Thymus (tissue), 11 donors: ENCODE measurements around the gene MFNG. TPM values are rescaled to one million over a fixed set of nuclear protein-coding genes. Genes with fewer than 3 reads are reported as not detected.

Source experiments
- DNase-seq, 9 donors: peaks; one replicate each; pipeline ENCODE4 v3.0.0-alpha.2; 2013; ENCODE audit warnings: low spot score in 9 of 9, low read depth in 6 of 9, missing footprints in 1 of 9
- H3K27ac ChIP-seq, 2 donors: one replicate each; pipeline ENCODE4 v1.5.1; 2013; ENCODE audit warnings: control low read depth in 1 of 2, low read depth in 1 of 2, low read length in 1 of 2, mild to moderate bottlenecking in 1 of 2, moderate library complexity in 1 of 2
- H3K27me3 ChIP-seq, 2 donors: one replicate each; pipeline ENCODE4 v1.5.1; 2013; ENCODE audit warnings: low read length in 1 of 2; ENCODE audit not compliant: control insufficient read depth in 2 of 2, insufficient read depth in 1 of 2
- H3K36me3 ChIP-seq, 2 donors: one replicate each; pipeline ENCODE4 v1.5.1; 2013; ENCODE audit warnings: low read length in 1 of 2, mild to moderate bottlenecking in 1 of 2, moderate library complexity in 1 of 2; ENCODE audit not compliant: control insufficient read depth in 2 of 2, insufficient read depth in 2 of 2
- H3K4me1 ChIP-seq, 2 donors: one replicate each; pipeline ENCODE4 v1.5.1; 2013; ENCODE audit warnings: low read length in 2 of 2; ENCODE audit not compliant: control insufficient read depth in 2 of 2, insufficient read depth in 2 of 2
- H3K4me3 ChIP-seq, 2 donors: one replicate each; pipeline ENCODE4 v1.5.1; 2013; ENCODE audit warnings: low read length in 2 of 2, control low read depth in 1 of 2, mild to moderate bottlenecking in 1 of 2
- H3K9me3 ChIP-seq, 2 donors: one replicate each; pipeline ENCODE4 v1.5.1; 2013; ENCODE audit warnings: low read length in 1 of 2, mild to moderate bottlenecking in 1 of 2; ENCODE audit not compliant: control insufficient read depth in 2 of 2, insufficient read depth in 1 of 2
- WGBS: extraction: QIAGEN DNeasy Blood & Tissue Kit; methylation state at CpG from one replicate; pipeline ENCODE4 v1.1.7; 2013; 5-methylcytosine and 5-hydroxymethylcytosine counted together
- polyA plus RNA-seq: library from polyadenylated mRNA; stranded (reverse); fragments of 200-250 nt; gene quantifications from one replicate; pipeline ENCODE4 v1.2.3, GENCODE V29; 2013
- total RNA-seq: library from RNA; stranded (reverse); fragments of 120-200 nt; gene quantifications from one replicate; pipeline ENCODE4 v1.2.4, GENCODE V29; 2013
- donor health status: healthy.

MFNG gene
- total and polyA plus RNA-seq, 2 donors: 27.7 to 56.4 TPM

DNA sequence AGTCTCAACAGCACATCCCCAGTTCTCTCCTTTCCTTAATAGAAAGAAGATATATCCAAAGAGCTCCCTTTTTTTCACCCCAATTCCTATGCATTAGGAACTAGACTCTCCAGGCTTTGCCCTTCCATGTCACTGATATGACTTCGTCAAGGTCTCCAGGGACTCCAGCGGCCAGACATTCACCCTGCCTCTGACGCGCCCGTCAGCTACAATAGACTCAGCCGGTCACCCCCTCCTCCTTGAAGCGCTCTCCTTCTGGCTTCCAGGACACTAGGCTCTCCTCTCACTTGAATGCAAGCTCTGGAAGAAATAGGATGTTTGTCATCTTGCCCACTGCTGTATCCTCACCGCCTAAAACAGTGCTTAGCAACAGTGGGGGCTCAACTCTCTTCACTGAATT is 44.0 kb downstream of the MFNG start:
- H3K4me1 ChIP-seq: no peaks in the 10 kb centered on the region
- DNase-seq: no peak
- no peak overlapping the region for H3K4me3 ChIP-seq
- 90% methylated on average over 8 of the region's 8 CpGs for WGBS
- H3K27ac ChIP-seq: no peak overlapping the region
- H3K27me3 ChIP-seq: peaks cover 0 to 18% of the 10 kb centered on the region in 2 donors
- H3K36me3 ChIP-seq: no peaks in the 10 kb centered on the region
- H3K9me3 ChIP-seq: peaks cover 0 to 6% of the 10 kb centered on the region in 2 donors

- 96% methylated on average over 4 of the region's 4 CpGs for WGBS
- no peak for DNase-seq
- no peaks in the 10 kb centered on the region for H3K36me3 ChIP-seq
- H3K9me3 ChIP-seq: peaks cover 0 to 6% of the 10 kb centered on the region in 2 donors
- no peak overlapping the region for H3K27ac ChIP-seq
- H3K4me3 ChIP-seq: no peak overlapping the region
- H3K27me3 ChIP-seq: peaks cover 0 to 16% of the 10 kb centered on the region in 2 donors
- no peaks in the 10 kb centered on the region for H3K4me1 ChIP-seq
Observed at GRCh38 chr22:37440875-37441274, 45.3 kb downstream of the MFNG start.

DNA sequence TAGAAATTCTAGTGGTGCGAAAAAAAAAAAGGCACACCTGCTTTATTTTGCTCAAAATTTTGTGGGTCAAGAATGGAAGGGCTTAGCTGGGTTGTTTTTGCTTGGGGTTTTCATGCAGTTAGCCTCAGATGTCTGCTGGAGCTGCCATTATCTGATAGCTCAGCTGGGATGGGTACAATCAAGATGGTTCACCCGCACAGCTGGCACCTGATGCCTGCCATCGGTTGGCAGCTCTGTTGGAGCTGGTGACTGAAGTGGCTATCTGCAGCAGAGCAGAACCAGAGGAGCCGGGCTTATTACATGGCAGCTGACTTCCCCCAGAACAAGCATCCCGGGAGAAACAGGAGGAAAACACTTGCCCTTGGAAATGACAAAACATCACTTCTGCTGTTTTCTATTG is 46.8 kb downstream of the MFNG start:
- Histone ChIP-seq H3K4me1 (no peaks in the 10 kb centered on the region), H3K36me3 (no peaks in the 10 kb centered on the region), H3K27me3 (peaks cover 0 to 23% of the 10 kb centered on the region in 2 donors), H3K9me3 (peaks cover 0 to 6% of the 10 kb centered on the region in 2 donors), H3K4me3 (no peak overlapping the region), H3K27ac (no peak overlapping the region)
- 83% methylated on average over 5 of the region's 5 CpGs for WGBS
- DNase-seq: no peak

GRCh38 chr22:37435970-37436603 is 50.1 kb downstream of the MFNG start:
- Histone ChIP-seq H3K27me3 (peaks cover 0 to 43% of the 10 kb centered on the region in 2 donors), H3K27ac (no peak overlapping the region), H3K9me3 (peaks cover 0 to 9% of the 10 kb centered on the region in 2 donors), H3K36me3 (no peaks in the 10 kb centered on the region), H3K4me1 (peaks cover 0 to 6% of the 10 kb centered on the region in 2 donors), H3K4me3 (no peak overlapping the region)
- WGBS: 88% methylated on average over 5 of the region's 5 CpGs
- no peak for DNase-seq

GRCh38 chr22:37433786-37434185 is 52.4 kb downstream of the MFNG start:
- Histone ChIP-seq H3K4me3 (no peak overlapping the region), H3K36me3 (no peaks in the 10 kb centered on the region), H3K9me3 (peaks cover 0 to 5% of the 10 kb centered on the region in 2 donors), H3K4me1 (peaks cover 0 to 6% of the 10 kb centered on the region in 2 donors), H3K27me3 (peaks cover 1 to 54% of the 10 kb centered on the region in 2 donors), H3K27ac (no peak overlapping the region)
- no peak for DNase-seq
- WGBS: 92% methylated on average over 11 of the region's 11 CpGs

DNA sequence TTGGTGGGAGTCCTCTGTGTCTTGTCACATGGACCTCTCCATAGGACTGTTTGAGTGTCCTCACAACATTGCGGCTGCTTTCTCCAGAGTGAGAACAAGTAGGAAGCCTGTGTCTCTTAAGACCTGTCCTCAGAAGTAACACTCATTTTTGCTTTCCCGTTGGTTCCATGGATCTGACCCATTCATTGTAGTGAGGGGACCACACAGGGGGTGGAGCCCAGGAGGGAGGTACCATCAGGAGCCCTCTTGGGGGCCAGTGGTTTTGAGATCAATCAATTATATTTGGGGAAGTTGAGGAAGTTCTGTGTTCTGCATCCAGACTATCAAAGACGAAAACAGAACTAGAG is 53.5 kb downstream of the MFNG start:
- Histone ChIP-seq H3K27ac (no peak overlapping the region), H3K27me3 (peaks cover 12 to 60% of the 10 kb centered on the region in 2 donors), H3K4me3 (no peak overlapping the region), H3K36me3 (no peaks in the 10 kb centered on the region), H3K9me3 (peaks cover 0 to 5% of the 10 kb centered on the region in 2 donors), H3K4me1 (peaks cover 8 to 15% of the 10 kb centered on the region in 2 donors)
- 96% methylated on average over 3 of the region's 3 CpGs for WGBS
- no peak for DNase-seq

DNA sequence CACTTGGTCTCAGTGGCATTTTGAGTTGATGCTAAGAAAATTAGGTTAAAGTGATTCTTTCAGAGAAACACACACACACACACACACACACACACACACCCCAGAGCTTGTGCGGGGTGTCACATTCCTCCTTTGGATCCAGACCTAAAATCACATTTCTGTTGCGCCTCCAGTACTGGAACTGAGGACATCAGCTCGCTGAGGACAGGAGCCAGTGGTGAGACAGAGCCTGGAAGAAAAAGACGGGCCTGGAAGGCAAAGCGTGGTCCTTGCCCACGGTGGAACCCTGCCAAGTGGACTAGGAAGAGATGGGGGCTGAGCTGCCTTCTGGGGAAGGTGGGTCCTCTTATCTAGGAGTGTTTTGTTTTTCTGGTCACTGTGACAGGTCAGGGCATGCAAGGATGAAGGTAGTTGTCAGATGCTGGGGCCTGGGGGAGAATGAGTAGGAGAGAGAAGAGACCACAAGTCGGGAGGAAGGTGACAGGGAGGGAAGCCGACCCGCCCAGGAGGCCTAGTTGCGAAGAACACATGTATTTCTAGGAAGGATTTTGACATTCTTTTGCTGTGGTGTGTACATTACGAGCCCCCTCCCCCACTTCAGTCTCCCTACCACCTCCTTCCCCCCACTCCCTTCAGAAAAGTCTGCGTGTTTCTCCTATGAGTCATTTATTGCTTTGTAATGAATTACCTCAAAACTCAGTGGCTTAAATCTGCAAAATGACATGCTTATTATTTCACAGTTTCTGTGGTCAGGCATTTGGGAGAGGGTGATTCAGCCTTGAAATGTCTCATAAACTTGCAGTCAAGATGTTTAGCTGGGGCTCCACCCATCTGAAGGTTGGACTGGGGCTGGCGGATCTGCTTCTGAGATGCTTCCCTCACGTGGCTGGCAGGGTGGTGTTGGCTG is 54.1 kb downstream of the MFNG start:
- Histone ChIP-seq H3K36me3 (no peaks in the 10 kb centered on the region), H3K9me3 (peaks cover 0 to 5% of the 10 kb centered on the region in 2 donors), H3K27me3 (peaks cover 19 to 64% of the 10 kb centered on the region in 2 donors), H3K4me1 (peaks cover 13 to 18% of the 10 kb centered on the region in 2 donors), H3K4me3 (no peak overlapping the region), H3K27ac (no peak overlapping the region)
- DNase-seq: no peak
- 85% methylated on average over 14 of the region's 14 CpGs for WGBS

GRCh38 chr22:37431366-37431765 is 54.8 kb downstream of the MFNG start:
- Histone ChIP-seq H3K9me3 (peaks cover 0 to 5% of the 10 kb centered on the region in 2 donors), H3K36me3 (no peaks in the 10 kb centered on the region), H3K27me3 (peaks cover 21 to 71% of the 10 kb centered on the region in 2 donors), H3K4me3 (no peak overlapping the region), H3K27ac (no peak overlapping the region), H3K4me1 (peaks cover 20 to 25% of the 10 kb centered on the region in 2 donors)
- WGBS: 89% methylated on average over 9 of the region's 9 CpGs
- no peak for DNase-seq

- 92% methylated on average over 6 of the region's 6 CpGs for WGBS
- H3K27me3 ChIP-seq: peaks cover 21 to 75% of the 10 kb centered on the region in 2 donors
Observed at GRCh38 chr22:37430941-37431340, 55.2 kb downstream of the MFNG start.

More at GRCh38 chr22:37430941-37431340, 55.2 kb downstream of the MFNG start:
- no peak overlapping the region for H3K4me3 ChIP-seq
- peaks cover 24 to 29% of the 10 kb centered on the region in 2 donors for H3K4me1 ChIP-seq
- H3K9me3 ChIP-seq: peaks cover 0 to 5% of the 10 kb centered on the region in 2 donors
- DNase-seq: no peak
- no peak overlapping the region for H3K27ac ChIP-seq
- H3K36me3 ChIP-seq: no peaks in the 10 kb centered on the region
